ENCODE results near the gene BOD1.

DNA sequence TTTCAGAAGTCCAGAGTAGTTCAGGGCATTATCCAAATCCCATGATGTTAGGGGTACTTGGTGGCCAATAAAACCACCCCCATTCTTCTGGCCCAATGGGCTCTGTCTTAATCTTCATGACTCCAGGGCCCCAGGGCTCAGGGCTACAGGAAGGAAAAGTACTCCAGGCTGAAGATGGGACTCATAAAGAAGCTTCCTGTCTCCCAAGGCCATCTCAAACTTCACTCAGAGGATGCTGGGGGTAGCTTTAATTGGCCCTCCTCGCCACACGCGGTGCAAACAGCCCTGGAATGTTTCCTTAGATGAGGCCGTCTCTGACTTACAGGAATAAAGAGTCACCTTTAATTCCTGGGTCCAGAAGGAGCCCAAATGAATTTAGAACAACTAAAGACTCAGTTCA lies 52.3 kb downstream of the BOD1 start:
- TF ChIP-seq EZH2 (IDR thresholded peaks at IDR 0.05; ENCODE audit: low read length, missing control alignments) (no peak), CTCF (conservative IDR thresholded peaks at IDR 0.05 in 1 of 2, IDR thresholded peaks at IDR 0.05 in 1 of 2; ENCODE audit: low read depth in 1 of 2, low read length in 2 of 2) (no peak)
